GM21381 (cell line): ENCODE results near the gene MPZL3.

ENCODE experiments used
- ATAC-seq: cut with Tn5 transposase; IDR thresholded peaks from one replicate; pipeline ENCODE4 v1.9.1; 2021; ENCODE audit warnings: mild to moderate bottlenecking, moderate library complexity; ENCODE audit not compliant: unreplicated experiment

Gene MPZL3

DNA sequence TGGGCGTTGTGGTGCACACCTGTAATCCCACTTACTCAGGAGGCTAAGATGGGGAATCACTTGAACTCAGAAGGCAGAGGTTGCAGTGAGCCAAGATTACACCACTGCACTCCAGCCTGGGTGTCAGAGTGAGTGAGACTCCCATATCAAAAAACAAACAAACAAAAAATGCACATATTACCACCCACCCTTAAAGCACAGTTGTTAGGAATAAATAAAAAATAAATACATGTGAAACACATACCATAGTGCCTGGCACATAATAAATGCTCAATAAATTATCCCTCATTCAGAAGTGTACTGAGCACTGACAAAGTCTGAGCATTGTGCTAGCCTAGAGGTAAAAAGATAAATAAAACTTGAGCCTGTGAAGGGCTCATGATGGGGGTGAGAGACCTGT lies 18.3 kb downstream of the MPZL3 start:
- ATAC-seq, result no peak

DNA sequence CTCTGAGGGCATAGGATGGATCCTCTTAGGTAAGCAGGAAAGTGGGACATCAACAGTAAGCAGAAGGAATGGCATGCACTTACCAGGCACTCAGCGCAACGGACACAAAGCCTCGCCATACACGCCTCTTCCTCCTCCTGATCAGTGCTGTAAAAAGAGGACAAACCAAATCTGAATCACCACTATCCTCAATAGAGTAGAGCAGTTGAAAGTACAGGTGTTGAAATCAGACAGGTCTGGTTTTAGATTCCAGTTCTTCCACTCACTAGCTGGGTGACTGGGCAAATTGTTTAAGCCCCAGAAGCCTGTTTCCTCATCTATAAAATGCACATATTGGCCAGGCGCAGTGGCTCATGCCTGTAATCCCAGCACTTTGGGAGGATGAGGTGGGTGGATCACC lies 18.8 kb downstream of the MPZL3 start:
- no peak for ATAC-seq

DNA sequence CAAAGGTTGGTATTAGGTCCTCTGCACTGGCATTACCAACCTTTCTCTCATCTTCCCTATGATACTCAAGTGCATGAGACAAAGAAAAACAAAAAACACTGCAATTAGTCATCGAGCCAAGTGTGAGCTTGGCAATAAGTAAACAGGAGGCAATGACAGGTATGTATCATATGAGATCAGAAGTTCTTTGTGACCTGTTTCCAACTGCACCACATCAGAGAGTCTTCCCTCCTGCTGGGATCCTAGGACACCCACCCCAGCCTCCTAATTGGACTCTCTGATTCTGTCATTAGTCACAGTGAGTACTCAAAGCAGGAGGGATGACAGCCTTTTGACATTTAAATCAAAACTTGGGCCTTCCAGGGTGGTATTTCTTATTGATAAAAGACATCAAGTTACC lies 19.5 kb downstream of the MPZL3 start:
- no peak for ATAC-seq

DNA sequence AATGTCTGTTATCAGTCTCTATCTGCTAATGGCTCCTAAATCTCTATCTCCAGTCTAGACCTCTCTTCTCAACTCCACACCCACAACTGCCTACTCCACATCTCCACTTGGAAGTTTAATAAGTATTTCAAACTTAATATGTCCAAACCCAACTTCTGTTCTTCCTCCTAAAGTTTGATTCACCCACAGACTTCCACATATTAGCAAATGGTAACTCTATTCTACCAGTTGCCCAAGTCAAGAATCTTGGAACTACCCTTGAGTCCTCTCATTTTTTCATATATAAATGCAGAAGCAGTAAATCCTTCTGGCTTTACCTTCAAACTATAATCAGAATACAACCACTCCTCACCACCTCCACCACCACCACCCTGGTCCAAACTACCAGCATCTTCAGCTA lies 20.7 kb downstream of the MPZL3 start:
- ATAC-seq, result no peak

DNA sequence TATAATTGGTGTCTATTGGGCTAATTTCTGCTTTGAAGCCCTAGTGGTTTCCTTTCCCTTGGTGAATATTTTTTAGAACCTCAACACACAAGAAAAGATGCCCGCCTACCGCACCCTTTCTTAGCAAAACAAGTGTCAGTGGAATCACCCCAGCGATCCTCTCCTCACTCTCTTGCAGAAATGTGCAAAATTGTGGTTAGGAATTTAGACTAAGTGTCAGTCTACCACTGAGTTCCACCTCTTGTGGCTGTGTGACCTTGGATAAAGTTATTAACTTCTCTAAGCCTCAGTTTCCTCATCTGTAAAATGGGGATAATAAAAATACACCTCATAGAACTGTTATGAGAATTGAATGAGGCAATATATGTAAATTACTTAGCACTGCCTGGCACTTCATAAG lies 22.1 kb downstream of the MPZL3 start:
- no peak for ATAC-seq

DNA sequence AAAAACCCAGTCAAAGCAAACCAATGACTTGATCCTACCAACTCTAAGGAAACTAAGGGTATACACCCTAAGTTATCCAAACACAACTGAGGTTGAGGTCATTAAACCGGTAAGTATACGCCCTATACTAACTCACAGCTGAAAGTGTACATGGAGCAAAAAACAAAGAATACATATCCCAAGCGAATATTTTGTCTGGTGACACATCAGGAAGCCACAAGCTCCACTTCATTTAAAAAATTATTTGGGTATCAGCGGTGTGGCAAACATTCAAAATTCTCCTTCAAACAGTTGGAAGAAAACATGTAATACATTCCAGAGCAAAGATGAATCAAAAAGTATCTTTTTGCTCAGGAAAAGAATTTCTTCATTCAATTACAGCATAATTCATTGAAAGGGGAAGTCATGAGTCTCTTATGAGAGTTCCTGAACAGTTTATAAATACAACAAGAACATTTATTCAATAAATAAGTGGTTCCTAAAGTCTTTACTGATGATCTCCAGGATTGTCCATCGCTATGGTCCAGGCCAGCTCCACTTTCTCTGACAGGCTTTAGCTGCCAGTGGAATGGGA lies 22.8 kb downstream of the MPZL3 start:
- no peak for ATAC-seq

DNA sequence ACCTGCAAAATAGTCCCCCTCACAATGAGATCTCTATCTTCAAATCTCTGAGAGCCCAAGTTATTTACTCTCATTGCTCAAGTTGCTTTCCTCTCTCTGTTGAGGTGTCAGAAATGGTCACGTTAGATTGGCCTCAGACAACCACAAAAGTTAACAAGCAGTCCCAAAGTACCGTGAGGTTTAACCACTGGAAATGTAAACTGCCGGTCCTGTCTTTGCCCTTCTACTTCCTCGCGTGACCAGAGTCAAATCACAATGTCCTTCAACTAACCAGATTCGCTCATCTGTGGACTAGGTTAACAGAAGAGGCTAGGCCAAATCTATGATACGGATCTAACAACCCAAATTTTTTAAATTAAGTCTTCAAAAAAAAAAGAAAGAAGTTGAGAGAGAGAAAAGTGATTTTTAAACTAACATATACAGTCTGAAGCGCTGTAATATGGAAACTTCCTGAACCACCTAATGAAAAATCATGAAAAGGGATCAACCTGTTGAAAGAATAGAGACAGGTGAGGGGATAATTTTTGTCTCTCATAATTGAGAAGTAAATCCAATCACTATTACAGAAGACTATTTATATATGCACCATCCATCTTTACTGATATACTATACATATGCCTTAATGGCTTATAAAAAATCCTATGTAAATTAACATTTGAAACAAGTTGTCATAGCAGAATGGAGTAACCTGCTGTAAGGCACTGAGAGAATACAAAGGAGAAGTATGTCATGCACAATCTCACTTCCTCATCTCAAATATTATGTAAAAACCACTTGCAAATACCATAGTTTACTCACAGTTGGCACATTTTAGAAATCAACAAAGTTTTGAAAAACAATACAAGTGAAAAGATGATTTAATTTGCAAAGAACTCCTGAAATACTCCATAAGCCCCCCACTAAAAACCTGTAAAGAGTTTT lies 24.0 kb downstream of the MPZL3 start:
- peak; percentile 66 for ATAC-seq

DNA sequence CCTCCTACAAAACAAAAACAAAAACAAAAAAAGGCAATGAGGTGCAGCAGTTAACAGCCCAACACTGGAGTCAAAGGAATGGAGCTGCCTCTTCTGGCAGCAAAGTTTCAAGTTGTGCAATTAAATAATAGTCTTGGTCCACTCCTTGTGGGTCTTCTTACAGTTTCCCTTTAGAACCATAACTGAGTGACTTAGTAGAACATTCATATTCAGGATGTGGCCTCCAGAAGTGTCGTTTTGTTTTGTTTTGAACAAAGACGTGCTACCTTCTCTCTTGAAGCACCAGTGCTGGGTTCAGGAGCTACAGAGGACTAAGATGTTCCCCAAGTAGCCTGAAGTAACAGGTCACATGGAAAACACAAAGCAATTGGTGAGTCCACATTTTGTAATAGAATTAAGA lies 25.4 kb downstream of the MPZL3 start:
- no peak for ATAC-seq

DNA sequence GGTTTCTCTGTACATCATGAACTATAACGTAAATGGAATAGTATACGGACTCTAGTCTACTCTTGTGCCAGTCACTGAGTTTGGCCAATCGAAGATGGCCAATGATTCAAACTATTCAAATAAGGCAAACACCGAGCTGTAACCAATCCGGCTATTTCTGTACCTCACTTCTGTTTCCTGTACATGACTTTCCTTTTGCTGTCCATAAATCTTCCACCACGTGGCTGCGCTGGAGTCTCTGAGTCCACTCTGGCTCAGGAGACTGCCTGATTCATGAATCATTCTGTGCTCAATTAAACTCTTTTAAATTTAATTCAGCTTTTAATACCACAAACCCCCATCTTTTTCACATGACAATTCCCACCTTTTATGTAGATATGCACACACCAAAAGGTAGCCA lies 25.9 kb downstream of the MPZL3 start:
- no peak for ATAC-seq

DNA sequence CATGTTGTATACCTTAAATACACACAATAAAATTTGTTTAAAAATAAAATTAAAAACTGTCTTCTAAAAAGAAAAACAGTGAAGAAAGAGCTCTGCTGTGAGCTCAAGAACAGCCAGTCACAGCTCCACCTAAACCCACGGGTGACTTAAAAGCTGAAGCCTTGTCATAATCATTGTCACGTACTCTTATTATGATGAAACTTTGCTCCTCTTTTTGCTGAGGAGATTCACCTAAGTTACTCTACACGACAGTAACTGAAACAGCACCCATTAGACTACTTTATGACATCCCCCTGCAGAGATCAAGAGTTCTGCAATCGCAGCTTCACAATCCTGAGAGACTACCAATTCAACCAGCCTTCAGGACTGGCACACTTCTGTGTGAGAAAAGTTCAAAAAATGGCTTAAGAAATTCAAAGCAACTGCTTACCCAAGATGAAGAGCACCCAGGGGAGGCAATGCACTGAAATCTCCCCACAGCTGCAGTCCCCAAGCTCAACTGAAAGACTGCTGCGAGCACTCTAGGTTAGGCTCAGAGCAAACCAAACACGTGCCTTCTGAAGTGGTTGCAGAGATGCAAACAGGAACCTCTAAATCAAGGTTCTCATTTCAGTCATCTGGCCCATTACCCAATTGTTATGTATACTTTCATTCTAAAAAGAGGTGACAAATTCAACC lies 27.5 kb downstream of the MPZL3 start, which contains the start of gene JAML:
Gene JAML, minus strand, starts transcription at position 501 of the 678 bp plus-strand sequence. CDS start 10,145 bp downstream, outside the sequence.
- peak; percentile 43 for ATAC-seq

DNA sequence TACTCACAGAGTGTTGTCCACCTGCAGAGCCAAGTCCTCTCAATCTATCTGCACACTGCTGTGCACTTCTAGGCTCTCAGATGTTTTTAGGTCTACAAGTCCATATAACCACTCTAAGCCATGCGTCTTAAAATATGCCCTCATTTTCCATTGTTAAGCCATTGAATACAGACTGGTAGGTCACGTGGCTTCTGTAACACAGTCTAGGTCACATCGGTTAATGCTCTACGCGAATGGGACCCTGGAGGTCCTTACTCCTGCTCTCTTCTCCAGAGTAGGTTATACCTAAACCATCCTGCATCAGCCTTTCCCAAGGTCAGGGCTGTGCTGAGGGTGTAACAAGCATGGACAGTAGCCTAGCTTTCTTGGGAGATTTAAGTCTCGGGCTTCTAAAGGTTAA lies 28.2 kb downstream of the MPZL3 start:
- ATAC-seq, result no peak

DNA sequence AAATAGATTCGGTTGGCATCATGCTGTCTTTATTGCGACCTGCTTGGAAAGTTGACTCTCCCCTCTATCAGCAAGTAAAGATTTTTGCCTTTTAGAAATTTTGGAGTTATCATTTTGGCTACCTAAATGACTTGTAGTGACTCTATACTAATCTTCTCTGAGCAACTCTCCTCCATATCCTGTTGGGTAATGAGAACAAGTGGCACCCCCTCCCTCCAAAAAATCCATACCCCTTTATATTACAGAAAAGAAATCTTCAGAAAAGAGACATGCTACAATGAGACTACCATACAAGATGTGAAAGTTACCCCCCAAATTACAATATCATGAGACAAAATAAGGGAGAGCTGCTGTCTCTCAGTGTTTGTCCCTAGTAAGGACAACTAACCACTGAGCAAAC lies 28.6 kb downstream of the MPZL3 start:
- no peak for ATAC-seq

DNA sequence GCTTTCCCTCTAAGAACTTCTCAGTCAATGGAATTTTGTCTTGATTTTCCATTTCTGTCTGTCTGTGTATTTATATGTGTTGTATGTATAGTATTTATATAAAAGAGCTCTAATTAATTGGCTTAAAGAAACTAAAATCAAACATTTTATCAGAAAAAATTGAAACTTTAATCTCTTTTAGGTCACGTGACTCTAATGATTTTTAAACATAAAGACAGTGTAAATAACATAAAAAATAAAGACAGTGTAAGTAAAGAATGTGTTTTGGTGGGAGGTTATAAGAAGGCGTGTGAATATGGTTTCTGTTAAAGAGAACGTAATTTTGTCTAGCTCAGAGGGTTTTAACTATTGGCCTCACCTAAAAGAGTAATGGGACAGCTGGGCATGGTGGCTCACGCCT lies 29.7 kb downstream of the MPZL3 start:
- ATAC-seq, result no peak

DNA sequence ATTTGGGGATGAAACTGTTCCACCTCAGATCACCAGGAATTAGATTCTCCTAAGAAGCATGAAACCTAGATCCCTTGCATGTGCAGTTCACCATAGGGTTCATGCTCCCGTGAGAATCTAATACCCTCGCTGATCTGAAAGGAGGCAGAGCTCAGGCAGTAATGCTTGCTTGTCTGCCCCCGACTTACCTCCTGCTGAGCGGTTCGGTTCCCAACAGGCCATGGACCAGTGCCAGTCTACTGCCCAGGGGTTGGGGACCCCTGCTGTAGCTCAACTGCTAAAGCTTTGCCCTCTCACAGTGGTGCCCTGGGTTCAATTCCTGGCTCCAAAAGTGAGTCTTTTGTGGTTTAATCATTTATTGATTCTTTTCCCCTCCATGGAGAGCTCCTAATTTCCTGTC lies 30.7 kb downstream of the MPZL3 start:
- ATAC-seq, result no peak

DNA sequence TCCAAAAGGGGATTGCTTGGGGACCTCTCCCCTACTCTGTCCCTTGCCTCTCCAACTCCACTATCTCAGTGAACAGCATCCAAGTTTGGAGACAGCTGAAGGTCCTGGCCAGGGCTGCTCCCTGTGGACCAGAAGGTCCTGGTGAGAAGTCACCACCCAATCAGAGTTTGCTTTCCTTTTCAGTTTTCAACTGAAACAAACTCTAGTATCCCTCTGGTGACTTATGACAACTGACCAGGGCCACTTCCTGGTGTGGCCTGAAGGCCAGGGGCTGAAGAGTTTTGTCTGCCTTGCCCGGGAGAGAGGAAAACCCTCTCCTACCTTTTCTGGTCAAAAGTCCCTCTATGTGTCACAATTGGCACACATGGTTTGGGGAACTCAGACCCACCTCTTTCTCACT lies 32.4 kb downstream of the MPZL3 start:
- no peak for ATAC-seq

DNA sequence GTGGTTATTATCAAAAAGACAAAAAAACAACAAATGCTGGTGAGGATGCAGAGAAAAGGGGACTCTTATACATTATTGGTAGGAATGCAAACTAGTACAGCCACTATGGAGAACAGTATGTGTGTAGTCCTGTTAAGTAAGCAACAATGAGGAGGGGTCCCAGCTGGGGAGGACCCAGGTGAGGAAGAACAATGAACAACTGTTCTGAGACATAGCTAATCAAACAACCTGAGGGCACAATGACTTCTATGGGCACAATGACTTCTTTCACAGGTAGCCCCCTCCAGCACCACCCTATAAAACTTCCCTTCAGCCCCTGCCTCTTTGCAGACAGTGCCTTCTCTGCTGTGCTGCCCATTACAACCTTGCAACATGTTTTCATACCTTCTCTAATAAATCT lies 32.9 kb downstream of the MPZL3 start:
- ATAC-seq, result no peak

DNA sequence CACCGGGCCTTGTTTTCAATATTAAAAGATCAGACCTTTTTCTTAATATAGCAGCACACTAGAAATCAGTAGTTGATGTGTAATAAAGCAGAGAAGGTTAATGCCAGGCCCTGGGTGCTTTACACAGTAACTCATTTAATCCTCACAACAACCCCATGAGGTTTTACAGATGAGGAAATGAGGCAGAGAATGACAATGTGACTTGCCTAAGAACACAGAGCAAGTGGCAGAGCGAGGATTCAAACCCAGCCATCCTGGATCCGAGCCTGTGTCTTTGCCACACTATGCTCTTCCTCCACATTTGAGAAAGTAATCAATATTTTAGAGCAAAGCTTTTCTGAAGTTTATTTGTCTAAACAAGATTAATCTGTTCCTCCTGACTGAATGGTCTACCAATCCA lies 34.6 kb downstream of the MPZL3 start:
- ATAC-seq, result no peak

DNA sequence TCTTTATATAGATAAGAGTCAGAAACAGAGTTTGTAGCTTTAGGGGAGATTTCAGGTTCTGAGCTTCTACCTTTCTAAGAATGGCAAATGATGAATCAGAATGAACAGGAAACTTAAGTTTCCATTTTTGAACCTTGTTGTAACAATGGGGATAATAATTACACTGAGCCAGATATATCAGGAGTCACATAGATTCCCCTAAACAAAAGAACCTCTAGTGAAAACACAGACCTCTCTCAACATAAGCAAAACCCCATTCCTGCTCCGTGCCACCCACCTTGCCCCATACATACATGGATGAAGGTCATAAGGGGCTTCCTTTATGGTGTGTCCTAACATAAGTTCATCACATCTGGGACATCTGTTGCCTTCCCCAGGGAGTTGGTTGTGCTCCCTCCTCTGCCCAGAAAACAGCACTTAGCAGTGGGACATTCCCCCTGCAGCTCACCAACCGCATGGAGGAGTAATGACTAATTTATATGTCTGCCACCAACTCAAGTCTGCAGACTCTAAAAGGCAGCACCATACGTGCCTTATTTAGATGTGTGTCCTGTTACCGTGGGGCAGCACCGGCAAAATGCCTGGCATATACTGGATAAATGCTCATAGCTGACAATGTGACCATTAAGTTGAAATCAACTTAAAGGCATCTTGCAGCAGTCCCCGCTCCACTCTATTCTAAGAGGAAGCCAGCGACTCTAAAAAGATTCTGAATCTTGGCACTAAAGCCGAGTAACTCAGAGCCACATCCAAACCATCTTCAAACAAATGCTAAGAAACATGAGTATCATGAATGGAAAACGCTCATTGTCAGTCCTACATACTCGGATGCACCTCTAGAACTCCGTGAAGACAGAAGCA lies 35.3 kb downstream of the MPZL3 start:
- peak; percentile 39 for ATAC-seq

DNA sequence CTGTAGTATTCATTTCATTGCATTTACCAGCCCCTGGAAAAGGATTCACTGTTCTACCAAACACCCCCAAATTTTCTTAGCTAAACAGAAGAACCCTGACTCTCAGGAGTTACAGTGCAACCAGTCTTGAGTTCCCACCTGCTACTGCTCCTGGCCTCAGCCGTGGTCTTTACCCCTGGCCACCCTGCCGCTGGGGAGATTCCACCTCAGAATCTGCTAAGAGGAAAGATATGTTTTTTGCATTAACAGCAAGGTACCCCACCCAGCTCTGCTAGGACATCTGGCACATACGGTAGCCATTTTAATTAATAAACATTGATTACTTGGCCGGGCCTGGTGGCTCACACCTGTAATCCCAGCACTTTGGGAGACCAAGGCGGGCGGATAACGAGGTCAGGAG lies 36.4 kb downstream of the MPZL3 start:
- ATAC-seq, result no peak

DNA sequence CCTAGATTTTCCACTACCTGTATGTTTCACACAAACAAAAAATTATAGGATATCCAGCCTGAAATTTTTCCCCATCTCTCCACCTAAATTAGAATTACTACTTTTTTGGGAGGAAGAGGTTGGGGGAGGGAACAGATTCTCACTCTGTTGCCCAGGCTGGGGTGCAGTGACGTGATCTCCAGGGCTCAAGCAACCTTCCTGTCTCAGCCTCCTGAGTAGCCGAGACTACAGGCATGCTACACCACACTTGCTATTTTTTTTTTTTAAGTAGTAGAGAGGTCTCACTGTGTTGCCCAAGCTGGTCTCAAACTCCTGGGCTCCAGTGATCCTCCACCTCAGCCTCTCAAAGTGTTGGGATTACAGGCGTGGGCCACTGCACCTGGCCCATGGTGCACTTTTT lies 36.9 kb downstream of the MPZL3 start:
- no peak for ATAC-seq
